T-helper 2 cell treated with Interferon-gamma antibody and Interleukin-4, amounts not matched to agents 5 μg/mL and 100 μg/mL, for 36 hours (primary cell): ENCODE results near the gene RAB35.
"Not testable (repeated sequence)": the region's sequence is repeated elsewhere in the genome, so short reads cannot be mapped to it uniquely, and the experiment has no call there.

Experiments used
- DNase-seq: peaks from one replicate; pipeline ENCODE4 v3.0.0; 2021; ENCODE audit warnings: low spot score
- H3K27ac Mint-ChIP-seq: one replicate; pipeline ENCODE4 v1.8.0; 2021; ENCODE audit warnings: mild to moderate bottlenecking, mixed read lengths
- H3K27me3 Mint-ChIP-seq: one replicate; pipeline ENCODE4 v1.8.0; 2021; ENCODE audit warnings: low read depth, mixed read lengths
- H3K36me3 Mint-ChIP-seq: one replicate; pipeline ENCODE4 v1.8.0; 2021; ENCODE audit warnings: low read depth, mixed read lengths
- H3K4me1 Mint-ChIP-seq: one replicate; pipeline ENCODE4 v1.8.0; 2021; ENCODE audit warnings: low read depth, mixed read lengths
- H3K4me3 Mint-ChIP-seq: one replicate; pipeline ENCODE4 v1.8.0; 2022; ENCODE audit warnings: mild to moderate bottlenecking, moderate library complexity, mixed read lengths
- H3K9me3 Mint-ChIP-seq: one replicate; pipeline ENCODE4 v1.8.0; 2021; ENCODE audit warnings: mixed read lengths

Gene RAB35

DNA sequence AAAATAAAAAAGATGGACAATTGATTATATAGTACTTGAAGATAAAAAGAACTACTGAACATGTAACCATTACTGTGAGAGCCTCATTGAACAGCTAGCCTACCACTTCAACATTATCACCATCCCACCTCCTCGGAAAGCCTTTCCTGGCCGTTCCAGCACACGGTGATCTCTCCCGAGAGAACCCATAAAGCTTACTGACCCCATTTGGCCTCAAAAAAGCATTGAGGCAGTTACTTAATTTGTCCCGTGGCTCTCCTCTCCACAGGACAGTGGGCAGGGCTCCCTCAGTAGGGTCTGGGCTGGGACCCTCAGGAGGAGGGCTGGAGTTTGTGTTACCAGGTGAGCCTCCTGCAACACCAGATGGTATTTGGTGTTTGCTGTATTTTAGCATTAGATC is 55.8 kb downstream of the RAB35 start:
- Mint-ChIP-seq H3K36me3 (peaks cover 7% of the 10 kb centered on the region), H3K27me3 (no peaks in the 10 kb centered on the region), H3K9me3 (no peaks in the 10 kb centered on the region), H3K27ac (no peak overlapping the region), H3K4me1 (no peaks in the 10 kb centered on the region), H3K4me3 (no peak overlapping the region)
- DNase-seq: no peak

DNA sequence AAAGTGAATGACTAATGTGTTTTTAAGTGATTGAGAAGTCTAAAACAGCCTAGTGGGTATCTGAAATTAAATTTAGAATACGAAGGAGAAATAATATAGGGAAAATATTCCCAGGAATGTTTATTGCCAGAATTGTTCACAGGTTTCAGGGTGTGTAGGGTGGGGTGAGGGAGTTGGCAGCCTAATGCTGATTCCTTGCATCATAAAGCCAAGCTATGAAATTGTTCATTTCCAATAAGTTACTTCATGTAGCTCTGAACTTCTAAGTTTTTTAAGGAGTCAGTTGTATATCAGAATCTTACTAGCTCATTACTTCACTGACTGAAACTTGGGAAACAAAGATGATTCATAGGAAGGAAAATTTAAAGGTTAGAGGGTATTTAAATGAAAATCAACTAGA is 56.4 kb downstream of the RAB35 start:
- H3K27me3 Mint-ChIP-seq: no peaks in the 10 kb centered on the region
- no peak overlapping the region for H3K27ac Mint-ChIP-seq
- H3K4me3 Mint-ChIP-seq: no peak overlapping the region
- DNase-seq: no peak
- H3K36me3 Mint-ChIP-seq: peaks cover 7% of the 10 kb centered on the region
- H3K9me3 Mint-ChIP-seq: no peaks in the 10 kb centered on the region
- no peaks in the 10 kb centered on the region for H3K4me1 Mint-ChIP-seq

DNA sequence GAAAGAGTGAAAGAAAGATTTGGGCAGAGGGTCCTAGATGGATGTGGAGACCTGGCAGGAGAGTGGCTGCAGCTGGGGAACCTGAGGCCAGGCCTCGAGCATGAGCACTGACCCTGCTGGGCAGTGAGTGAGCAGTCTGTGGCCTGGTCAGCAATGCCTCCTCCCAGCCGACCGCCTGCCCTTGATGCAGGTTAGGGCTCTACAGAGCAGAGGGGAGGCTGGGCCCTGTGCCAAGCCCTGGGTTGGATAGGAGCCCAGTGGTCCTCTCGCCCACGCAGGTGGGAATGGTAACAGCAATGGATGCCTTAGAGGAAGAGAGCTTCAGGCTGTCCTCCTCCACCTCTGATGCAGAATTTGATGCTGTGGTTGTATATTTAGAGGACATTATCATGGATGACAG is 59.8 kb downstream of the RAB35 start:
- no peak overlapping the region for H3K4me3 Mint-ChIP-seq
- H3K4me1 Mint-ChIP-seq: peaks cover 3% of the 10 kb centered on the region
- H3K9me3 Mint-ChIP-seq: peaks cover 1% of the 10 kb centered on the region
- peaks cover 5% of the 10 kb centered on the region for H3K36me3 Mint-ChIP-seq
- H3K27ac Mint-ChIP-seq: no peak overlapping the region
- DNase-seq: no peak
- no peaks in the 10 kb centered on the region for H3K27me3 Mint-ChIP-seq

DNA sequence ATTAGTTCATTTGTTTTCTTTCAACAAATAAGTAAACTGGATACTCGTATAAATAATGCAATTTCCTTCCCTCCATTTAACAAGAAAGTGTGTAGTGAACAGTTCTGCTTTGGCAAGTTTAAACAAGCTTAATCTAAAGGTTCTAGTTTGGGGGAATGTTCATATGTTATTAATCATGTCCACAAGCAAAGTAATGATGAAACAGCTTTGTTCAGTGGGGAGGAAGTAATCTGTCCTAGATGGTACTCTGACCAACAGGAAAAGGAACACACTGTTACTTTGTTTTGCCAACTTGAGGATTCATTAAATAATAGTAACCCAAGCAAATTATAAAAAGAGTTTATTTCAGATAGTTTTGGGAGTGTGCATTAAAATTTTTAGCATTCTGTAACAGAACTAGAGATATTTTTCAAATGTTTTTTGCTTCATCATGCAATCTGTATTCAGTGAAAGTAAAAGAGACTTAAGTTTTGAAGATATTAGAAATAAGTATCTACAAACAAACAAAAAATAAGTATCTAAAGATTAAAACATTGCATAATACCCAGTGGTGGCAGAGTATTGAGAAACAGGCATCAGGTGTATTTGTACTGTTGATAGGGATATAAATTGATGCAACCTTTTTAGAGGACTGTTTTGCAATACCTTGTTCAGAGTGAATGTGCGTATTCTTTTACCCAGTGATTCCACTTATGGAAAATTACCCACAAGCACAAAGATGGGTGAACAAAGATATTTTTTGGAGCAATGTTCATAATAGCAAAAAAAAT is 61.1 kb downstream of the RAB35 start:
- Mint-ChIP-seq H3K36me3 (peaks cover 6% of the 10 kb centered on the region), H3K4me3 (no peak overlapping the region), H3K9me3 (peaks cover 5% of the 10 kb centered on the region), H3K4me1 (peaks cover 3% of the 10 kb centered on the region), H3K27me3 (no peaks in the 10 kb centered on the region), H3K27ac (no peak overlapping the region)
- no peak for DNase-seq

DNA sequence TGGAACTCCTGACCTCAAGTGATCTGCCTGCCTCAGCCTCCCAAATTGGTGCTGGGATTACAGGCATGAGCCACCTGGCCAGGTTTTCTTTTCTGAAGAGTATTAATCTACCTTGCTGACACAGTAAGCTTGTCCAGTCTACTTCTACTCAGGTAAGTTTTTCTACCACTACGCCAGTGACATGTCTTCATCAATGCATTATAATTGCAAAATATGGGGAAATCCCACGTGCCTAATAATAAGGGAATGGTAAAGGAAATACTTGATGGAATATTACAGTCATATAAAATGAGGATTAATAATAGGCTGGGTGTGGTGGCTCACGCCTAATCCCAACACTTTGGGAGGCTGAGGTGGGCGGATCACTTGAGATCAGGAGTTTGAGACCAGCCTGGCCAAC is 62.3 kb downstream of the RAB35 start:
- no peaks in the 10 kb centered on the region for H3K27me3 Mint-ChIP-seq
- H3K27ac Mint-ChIP-seq: no peak overlapping the region
- peaks cover 6% of the 10 kb centered on the region for H3K4me1 Mint-ChIP-seq
- H3K9me3 Mint-ChIP-seq: peaks cover 5% of the 10 kb centered on the region
- no peak for DNase-seq
- H3K36me3 Mint-ChIP-seq: peaks cover 6% of the 10 kb centered on the region
- no peak overlapping the region for H3K4me3 Mint-ChIP-seq

DNA sequence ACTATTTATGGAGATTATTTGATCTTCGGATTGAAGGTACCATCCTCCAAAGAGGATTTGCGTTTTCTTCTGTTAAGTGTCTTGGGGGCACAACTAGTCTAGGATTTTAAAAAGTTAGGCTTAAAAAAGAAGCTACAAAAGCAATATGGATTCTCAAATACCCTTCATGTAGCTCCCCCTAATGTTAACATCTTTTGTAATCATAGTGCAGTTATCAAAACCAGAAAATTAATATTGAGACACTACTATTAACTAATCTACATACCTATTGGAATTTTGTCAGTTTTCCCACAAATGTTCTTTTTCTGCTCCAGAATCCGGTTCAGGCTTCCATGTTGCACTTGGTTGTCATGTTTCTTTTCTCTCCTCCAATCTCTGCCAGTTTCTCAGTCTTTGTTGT is 65.0 kb downstream of the RAB35 start:
- no peaks in the 10 kb centered on the region for H3K27me3 Mint-ChIP-seq

DNA sequence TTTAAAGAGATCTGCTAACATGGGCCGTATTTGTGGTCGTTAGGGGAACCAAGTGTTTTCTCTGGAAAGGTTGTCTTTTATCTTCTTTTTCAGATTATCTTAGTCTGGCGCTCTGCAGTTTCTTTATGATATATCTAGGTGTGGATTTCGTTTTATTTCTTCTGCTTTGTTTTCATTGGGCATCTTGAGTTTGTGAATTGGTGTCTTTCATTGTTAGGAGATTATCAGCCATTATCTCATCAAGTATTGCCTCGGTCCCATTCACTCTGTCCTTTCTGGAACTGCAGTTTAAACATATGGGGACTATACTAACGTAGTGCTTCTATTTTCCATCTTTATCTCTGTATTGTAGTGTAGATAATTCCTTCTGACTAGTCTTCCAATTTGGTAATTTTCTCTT is 67.1 kb downstream of the RAB35 start:
- Mint-ChIP-seq H3K36me3 (peaks cover 7% of the 10 kb centered on the region), H3K27me3 (no peaks in the 10 kb centered on the region), H3K27ac (no peak overlapping the region), H3K9me3 (peaks cover 5% of the 10 kb centered on the region), H3K4me3 (no peak overlapping the region), H3K4me1 (peaks cover 20% of the 10 kb centered on the region)
- DNase-seq: no peak

More for the DNA sequence above, 65.0 kb downstream of the RAB35 start:
- peaks cover 20% of the 10 kb centered on the region for H3K4me1 Mint-ChIP-seq
- DNase-seq: no peak
- peaks cover 6% of the 10 kb centered on the region for H3K36me3 Mint-ChIP-seq
- no peak overlapping the region for H3K27ac Mint-ChIP-seq
- H3K9me3 Mint-ChIP-seq: peaks cover 5% of the 10 kb centered on the region
- no peak overlapping the region for H3K4me3 Mint-ChIP-seq

DNA sequence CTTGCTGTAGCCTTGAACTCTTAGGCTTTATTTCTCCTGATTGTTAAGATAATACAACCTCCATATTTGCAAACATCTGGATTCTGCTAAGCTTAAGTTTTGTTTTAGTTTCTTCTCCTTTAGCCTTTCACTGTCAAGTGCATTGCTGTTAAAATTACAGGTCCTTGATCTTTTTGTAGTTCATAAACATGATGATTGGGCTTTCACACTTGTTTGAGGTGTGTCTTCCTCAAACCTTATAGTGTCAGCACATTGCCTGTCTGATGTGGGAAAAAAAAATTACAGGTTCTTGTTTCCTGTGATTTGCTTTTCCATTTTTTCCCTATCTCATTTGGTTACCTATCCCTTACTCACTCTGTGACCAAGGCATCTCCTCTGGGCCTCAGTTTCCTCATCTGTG is 68.3 kb downstream of the RAB35 start:
- Mint-ChIP-seq H3K36me3 (peaks cover 12% of the 10 kb centered on the region), H3K27me3 (no peaks in the 10 kb centered on the region), H3K27ac (no peak overlapping the region), H3K4me1 (peaks cover 20% of the 10 kb centered on the region), H3K9me3 (peaks cover 5% of the 10 kb centered on the region), H3K4me3 (no peak overlapping the region)
- DNase-seq: no peak

DNA sequence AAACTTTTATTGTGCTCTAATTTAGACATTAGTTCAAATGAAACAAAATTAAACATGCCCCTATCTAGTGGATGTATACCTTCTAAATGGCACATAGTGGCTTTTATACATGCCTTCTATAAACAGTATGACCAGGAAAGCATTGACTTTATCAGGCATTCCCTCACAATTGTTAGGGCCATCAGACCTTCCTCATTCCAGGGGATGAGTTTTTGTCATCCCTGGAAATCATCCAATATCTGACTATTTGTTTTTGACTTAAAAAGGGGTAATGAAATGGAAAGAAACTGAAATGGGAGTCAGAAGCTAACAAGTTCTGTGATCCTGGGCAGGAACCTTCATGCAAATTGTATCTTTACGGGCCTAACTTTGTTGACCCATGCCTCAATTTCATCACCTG is 69.5 kb downstream of the RAB35 start:
- no peak for DNase-seq
- Mint-ChIP-seq H3K4me1 (peaks cover 17% of the 10 kb centered on the region), H3K9me3 (peaks cover 5% of the 10 kb centered on the region), H3K36me3 (peaks cover 8% of the 10 kb centered on the region), H3K27me3 (no peaks in the 10 kb centered on the region), H3K27ac (no peak overlapping the region), H3K4me3 (no peak overlapping the region)

DNA sequence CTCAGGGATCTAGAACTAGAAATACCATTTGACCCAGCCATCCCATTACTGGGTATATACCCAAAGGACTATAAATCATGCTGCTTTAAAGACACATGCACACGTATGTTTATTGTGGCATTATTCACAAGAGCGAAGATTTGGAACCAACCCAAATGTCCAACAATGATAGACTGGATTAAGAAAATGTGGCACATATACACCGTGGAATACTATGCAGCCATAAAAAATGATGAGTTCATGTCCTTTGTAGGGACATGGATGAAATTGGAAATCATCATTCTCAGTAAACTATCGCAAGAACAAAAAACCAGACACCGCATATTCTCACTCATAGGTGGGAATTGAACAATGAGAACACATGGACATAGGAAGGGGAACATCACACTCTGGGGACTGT is 71.2 kb downstream of the RAB35 start:
- not testable (repeated sequence) for H3K27ac Mint-ChIP-seq, H3K36me3 Mint-ChIP-seq, H3K27me3 Mint-ChIP-seq, DNase-seq, H3K4me3 Mint-ChIP-seq, H3K9me3 Mint-ChIP-seq
- peaks cover 28% of the 10 kb centered on the region for H3K4me1 Mint-ChIP-seq
